Activated CD8-positive, alpha-beta memory T cell treated with anti-CD3 and anti-CD28 coated beads for 36 hours (primary cell): ENCODE data around the gene FOXC1. TPM values are rescaled to one million over a fixed set of nuclear protein-coding genes. Genes with fewer than 3 reads are reported as not detected.

ENCODE experiments used
- CTCF ChIA-PET: fragments of 350-600 bp; sonication (Branson Sonifier 250); formaldehyde crosslinking; loops from one replicate; lab custom pipeline; 2021; ENCODE audit warnings: antibody characterized with exemption; lab: Charles Lee
- POLR2A ChIA-PET: fragments of 350-600 bp; sonication (Branson Sonifier 250); formaldehyde crosslinking; loops from one replicate; lab custom pipeline; 2021; ENCODE audit warnings: antibody characterized with exemption; lab: Charles Lee
- total RNA-seq, 2 experiments: library from RNA; stranded (reverse); gene quantifications; one replicate each; pipeline ENCODE4 v1.2.3, GENCODE V29; 2021

Gene FOXC1
- total RNA-seq, 2 experiments from 2014 or later, result 0.08 to 0.13 TPM

GRCh38 chr6:1596088-1596852 is 13.4 kb upstream of the FOXC1 start:
- ChIA-PET POLR2A (no interaction called here), CTCF (interaction anchor here (0.6 to 1.8 kb wide), 17 partner anchors 9 to 1154 kb away, joined by 3 to 21 read pairs (median 4); no protein-coding TSS in a partner anchor)

GRCh38 chr6:1597121-1597744 is 12.5 kb upstream of the FOXC1 start:
- ChIA-PET CTCF (interaction anchor here (0.8 to 1.8 kb wide), 6 partner anchors 20 to 1038 kb away, joined by 3 to 21 read pairs (median 4); no protein-coding TSS in a partner anchor), POLR2A (no interaction called here)

- CTCF ChIA-PET, result interaction anchor here (0.8 kb wide), 1 partner anchor 1037 kb away, joined by 3 read pairs; no protein-coding TSS in a partner anchor
Observed at GRCh38 chr6:1597924-1598323, 11.8 kb upstream of the FOXC1 start.

GRCh38 chr6:1598433-1598832 is 11.3 kb upstream of the FOXC1 start:
- POLR2A ChIA-PET, result no interaction called here
- CTCF ChIA-PET, result no interaction called here

More at GRCh38 chr6:1597924-1598323, 11.8 kb upstream of the FOXC1 start:
- POLR2A ChIA-PET, result no interaction called here

GRCh38 chr6:1598886-1599285 is 10.8 kb upstream of the FOXC1 start:
- CTCF ChIA-PET, result no interaction called here
- POLR2A ChIA-PET, result no interaction called here

GRCh38 chr6:1599469-1599868 is 10.2 kb upstream of the FOXC1 start:
- ChIA-PET CTCF (interaction anchor here (1.0 kb wide), 1 partner anchor 755 kb away, joined by 3 read pairs; no protein-coding TSS in a partner anchor), POLR2A (no interaction called here)

GRCh38 chr6:1600063-1600763 is 9.5 kb upstream of the FOXC1 start:
- ChIA-PET CTCF (interaction anchor here (0.9 to 1.0 kb wide), 2 partner anchors 12 to 754 kb away, joined by 3 read pairs; no protein-coding TSS in a partner anchor), POLR2A (no interaction called here)

- ChIA-PET POLR2A (no interaction called here), CTCF (interaction anchor here (0.9 to 1.2 kb wide), 3 partner anchors 11 to 756 kb away, joined by 3 read pairs; no protein-coding TSS in a partner anchor)
Observed at GRCh38 chr6:1600764-1601157, 9.0 kb upstream of the FOXC1 start.

GRCh38 chr6:1601158-1602048 is 8.3 kb upstream of the FOXC1 start:
- ChIA-PET CTCF (interaction anchor here (0.9 to 1.5 kb wide), 3 partner anchors 9 to 1033 kb away, joined by 3 read pairs; no protein-coding TSS in a partner anchor), POLR2A (no interaction called here)

- POLR2A ChIA-PET, result interaction anchor here (0.6 kb wide), 1 partner anchor 675 kb away, joined by 5 read pairs; no protein-coding TSS in a partner anchor
- CTCF ChIA-PET, result interaction anchor here (0.9 to 1.5 kb wide), 3 partner anchors 10 to 1032 kb away, joined by 3 read pairs; no protein-coding TSS in a partner anchor
Observed at GRCh38 chr6:1602049-1602713, 7.5 kb upstream of the FOXC1 start.

GRCh38 chr6:1603708-1604107 is 6.0 kb upstream of the FOXC1 start:
- ChIA-PET POLR2A (interaction anchor here (0.5 kb wide), 1 partner anchor 621 kb away, joined by 4 read pairs; no protein-coding TSS in a partner anchor), CTCF (no interaction called here)

- ChIA-PET CTCF (interaction anchor here (0.6 to 1.9 kb wide), 4 partner anchors 8 to 843 kb away, joined by 3 to 5 read pairs (median 4); no protein-coding TSS in a partner anchor), POLR2A (no interaction called here)
Observed at GRCh38 chr6:1604158-1605003, 5.3 kb upstream of the FOXC1 start.

GRCh38 chr6:1605004-1605892 is 4.5 kb upstream of the FOXC1 start:
- ChIA-PET POLR2A (no interaction called here), CTCF (interaction anchor here (0.6 to 2.2 kb wide), 7 partner anchors 9 to 1029 kb away, joined by 3 to 7 read pairs (median 4); no protein-coding TSS in a partner anchor)

GRCh38 chr6:1605893-1606779 is 3.6 kb upstream of the FOXC1 start:
- CTCF ChIA-PET, result interaction anchor here (1.1 to 2.3 kb wide), 6 partner anchors 10 to 1028 kb away, joined by 3 to 8 read pairs (median 6); no protein-coding TSS in a partner anchor
- POLR2A ChIA-PET, result interaction anchor here (0.5 kb wide), 1 partner anchor 1233 kb away, joined by 3 read pairs; no protein-coding TSS in a partner anchor
